GM13977 (cell line): ENCODE measurements around the gene SERPINF2.
"Not testable (repeated sequence)": the region's sequence is repeated elsewhere in the genome, so short reads cannot be mapped to it uniquely, and the experiment has no call there.

Experiments used
- DNase-seq: peaks from one replicate; pipeline ENCODE4 v3.0.0; 2012; ENCODE audit warnings: low spot score
- in situ Hi-C: fragments of 300-500 bp; cut with MboI; formaldehyde crosslinking; loops from one replicate; pipeline ENCODE4 v1.12.0; 2022; ENCODE audit warnings: low sequenced_read_pairs, low pct_unique_long_range_greater_than_20kb, mixed read lengths, inconsistent platforms; ENCODE audit not compliant: unreplicated experiment
- TF ChIP-seq, protein P1 (sequence below): IDR thresholded peaks from 2 replicates; pipeline ENCODE4 v1.5.1; 2012; ENCODE audit warnings: mild to moderate bottlenecking, control low read depth; ENCODE audit not compliant: insufficient read depth; ENCODE audit errors: extremely low read depth, missing control alignments

Gene SERPINF2

DNA sequence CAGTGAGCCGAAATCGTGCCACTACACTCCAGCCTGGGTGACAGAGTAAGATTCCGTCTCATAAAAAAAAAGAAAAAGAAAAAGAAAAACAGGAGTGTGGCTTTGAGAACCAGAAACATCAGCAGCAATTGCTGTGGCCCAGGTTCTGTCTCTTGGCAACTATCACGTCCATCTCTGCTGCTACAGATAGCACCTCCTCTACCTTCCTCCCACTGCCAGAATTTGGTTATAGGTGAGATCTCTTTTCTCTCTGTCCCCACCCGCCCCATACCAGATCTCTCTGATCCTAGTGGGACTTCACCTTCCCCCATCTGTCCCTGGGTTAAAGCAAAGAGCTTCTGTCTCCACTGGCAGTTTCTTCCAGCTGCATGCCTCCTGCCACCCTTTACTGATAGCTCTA, 35.6 kb upstream of the SERPINF2 start:
- TF ChIP-seq, protein P1, sequence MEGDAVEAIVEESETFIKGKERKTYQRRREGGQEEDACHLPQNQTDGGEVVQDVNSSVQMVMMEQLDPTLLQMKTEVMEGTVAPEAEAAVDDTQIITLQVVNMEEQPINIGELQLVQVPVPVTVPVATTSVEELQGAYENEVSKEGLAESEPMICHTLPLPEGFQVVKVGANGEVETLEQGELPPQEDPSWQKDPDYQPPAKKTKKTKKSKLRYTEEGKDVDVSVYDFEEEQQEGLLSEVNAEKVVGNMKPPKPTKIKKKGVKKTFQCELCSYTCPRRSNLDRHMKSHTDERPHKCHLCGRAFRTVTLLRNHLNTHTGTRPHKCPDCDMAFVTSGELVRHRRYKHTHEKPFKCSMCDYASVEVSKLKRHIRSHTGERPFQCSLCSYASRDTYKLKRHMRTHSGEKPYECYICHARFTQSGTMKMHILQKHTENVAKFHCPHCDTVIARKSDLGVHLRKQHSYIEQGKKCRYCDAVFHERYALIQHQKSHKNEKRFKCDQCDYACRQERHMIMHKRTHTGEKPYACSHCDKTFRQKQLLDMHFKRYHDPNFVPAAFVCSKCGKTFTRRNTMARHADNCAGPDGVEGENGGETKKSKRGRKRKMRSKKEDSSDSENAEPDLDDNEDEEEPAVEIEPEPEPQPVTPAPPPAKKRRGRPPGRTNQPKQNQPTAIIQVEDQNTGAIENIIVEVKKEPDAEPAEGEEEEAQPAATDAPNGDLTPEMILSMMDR, result no peak
- in situ Hi-C loops, result loop anchor here (25.0 kb wide), 1 partner anchor 330 kb away; the partner anchor contains the start of genes DPH1, OVCA2 and RTN4RL1
- DNase-seq, result no peak

DNA sequence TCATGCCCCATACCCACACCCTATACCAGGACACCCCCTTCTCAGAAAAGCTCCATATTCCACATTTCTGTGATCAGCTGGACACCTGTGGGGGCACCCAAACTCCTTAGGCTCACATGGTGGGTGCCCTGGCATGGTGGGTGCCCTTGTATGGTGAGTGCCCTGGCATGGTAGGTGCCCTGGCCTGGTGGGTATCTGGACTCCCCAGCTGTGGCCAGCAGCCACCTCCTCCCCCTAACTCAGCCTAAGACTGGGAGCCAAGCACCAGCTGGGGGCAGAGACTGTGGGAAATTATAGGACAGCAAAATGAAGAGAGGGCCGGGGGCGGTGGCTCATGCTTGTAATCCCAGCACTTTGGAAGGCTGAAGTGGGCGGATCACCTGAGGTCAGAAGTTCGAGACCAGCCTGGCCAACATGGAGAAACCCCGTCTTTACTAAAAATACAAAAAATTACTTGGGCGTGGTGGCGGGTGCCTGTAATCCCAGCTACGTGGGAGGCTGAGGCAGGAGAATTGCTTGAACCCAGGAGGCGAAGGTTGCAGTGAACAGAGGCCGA, 33.8 kb upstream of the SERPINF2 start:
- not testable (repeated sequence) for DNase-seq
- in situ Hi-C loops, result loop anchor here (25.0 kb wide), 1 partner anchor 328 kb away; the partner anchor contains the start of genes DPH1, OVCA2 and RTN4RL1

DNA sequence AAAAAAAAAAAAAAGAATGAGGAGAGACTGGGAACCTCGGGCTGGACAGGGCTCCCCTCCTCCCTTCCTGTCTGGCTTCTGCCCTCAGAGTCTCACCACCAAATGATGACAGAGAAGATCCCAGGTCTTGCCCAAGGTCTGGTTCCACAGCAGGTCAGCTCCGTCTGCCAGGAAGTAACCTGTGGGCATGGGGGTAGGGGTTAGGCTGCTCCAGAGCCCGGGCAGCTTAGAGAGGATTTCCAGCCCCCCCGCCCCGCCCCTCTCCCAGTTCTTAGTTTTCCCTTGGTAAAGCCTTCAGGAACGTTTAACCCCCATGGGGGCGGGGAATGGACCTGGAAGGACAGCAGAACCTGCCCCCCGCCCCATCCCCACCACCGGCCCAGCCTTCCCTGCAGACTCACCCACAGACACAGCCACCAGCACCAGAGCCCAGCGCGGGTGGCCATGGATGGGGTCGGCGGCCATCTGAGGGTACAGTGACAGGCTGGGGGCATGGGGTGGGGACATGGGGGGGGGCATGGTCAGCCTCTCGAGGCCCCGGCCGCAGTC, 33.2 kb upstream of the SERPINF2 start:
- in situ Hi-C loops, result loop anchor here (25.0 kb wide), 1 partner anchor 328 kb away; the partner anchor contains the start of genes DPH1, OVCA2 and RTN4RL1
- no peak for DNase-seq
- TF ChIP-seq, protein P1, result no peak

DNA sequence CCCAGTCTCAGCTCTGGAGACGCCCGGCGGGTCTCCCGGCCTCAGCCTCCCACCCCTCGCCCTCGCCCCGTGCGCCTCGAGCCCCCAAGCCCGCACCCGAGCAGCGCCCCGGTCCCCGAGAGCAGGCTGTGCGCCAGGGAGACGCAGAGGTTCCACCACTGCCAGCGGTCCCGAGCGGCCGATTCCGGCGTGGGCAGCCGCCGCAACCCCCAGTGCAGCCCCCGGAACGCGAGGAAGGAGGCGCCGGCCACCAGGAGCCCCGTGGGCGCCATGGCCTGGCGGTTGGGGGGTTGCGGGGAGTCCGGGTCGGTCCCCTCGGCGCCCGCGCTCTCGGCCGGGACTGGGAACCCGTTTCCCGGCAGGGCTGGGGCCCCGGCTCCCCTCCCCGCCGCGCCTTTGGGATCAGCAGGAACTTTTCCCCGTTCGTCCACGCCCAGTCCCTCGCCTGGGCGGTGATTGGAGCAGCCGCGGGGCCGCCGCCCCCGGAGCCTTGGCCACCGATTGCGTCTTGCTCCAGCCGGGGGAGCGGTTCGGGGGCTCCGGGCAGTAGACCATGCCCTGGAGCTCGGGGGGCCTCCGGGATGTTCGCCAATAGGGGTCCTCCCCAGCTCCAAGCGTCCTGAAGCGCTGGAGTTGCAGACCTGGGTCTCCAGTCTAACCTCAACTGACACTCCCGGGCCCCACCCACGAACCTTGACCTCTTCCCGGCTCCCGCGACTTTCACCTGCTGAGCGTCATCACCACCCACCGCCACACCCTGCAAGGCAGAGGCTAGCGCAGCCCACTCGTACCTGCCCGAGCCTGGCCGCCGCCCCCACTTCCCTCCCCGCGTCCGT, 32.5 kb upstream of the SERPINF2 start, which contains the start of gene TLCD2:
Gene TLCD2, minus strand, starts transcription at position 407 of the 836 bp plus-strand sequence. Its CDS starts 135 bp downstream, at position 272.
- peak; percentile 52 for DNase-seq
- TF ChIP-seq, protein P1, result no peak
- in situ Hi-C loops, result loop anchor here (25.0 kb wide), 1 partner anchor 327 kb away; the partner anchor contains the start of genes DPH1, OVCA2 and RTN4RL1

DNA sequence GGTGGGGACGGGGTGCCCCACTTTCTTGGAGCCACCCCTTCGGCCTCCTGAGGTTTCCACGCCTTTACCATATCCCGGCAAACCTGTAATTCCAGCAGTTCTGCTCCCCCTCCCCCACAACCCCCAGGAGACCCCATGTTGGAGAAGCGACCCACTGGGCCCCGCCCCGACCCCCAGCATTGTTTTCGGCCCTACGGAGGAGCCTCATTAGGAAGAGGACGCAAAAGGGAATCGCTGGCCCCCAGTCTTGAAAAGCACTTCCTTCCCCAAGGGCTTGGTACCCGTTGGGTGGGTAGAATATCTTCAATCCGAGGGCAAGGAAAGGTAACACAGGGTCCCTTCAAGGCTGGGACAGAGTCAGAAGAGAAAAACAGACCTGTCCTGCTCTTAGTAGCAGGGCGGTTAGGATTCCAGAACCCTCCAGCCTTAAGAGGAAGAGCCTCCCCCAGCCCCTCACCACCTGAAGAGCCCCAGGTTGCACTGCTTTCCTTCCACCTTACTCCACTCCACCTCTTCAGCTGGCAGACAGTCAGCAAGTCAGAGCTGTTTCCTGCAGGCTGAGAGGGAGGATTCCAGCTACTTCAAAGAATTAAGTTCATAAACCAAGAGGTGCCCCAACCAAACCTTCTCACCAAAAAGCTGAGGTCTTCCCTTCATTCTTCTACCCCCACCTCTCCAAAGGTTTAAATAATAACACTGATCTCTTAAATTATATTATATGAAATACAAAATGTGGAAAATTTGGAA, 31.7 kb upstream of the SERPINF2 start:
- TF ChIP-seq, protein P1, result no peak
- in situ Hi-C loops, result loop anchor here (25.0 kb wide), 1 partner anchor 326 kb away; the partner anchor contains the start of genes DPH1, OVCA2 and RTN4RL1
- DNase-seq, result no peak

DNA sequence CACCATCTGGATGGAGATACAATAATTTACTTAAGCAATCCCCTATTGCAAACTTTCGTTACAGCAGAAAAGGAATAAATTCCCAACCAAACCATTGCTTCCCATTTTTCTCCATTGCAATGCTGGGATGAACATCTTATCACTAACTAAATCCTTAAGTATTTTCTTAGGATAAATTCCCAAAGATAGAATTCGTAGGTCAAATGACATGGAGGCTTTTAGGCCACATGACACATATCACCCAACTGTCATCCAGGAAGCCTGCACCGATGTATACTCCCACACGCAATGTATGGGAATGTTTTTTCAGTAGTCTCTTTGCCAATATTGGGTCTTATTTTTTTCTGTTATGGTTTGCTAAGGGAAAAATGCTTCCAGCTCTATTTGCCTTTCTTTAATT, 30.9 kb upstream of the SERPINF2 start:
- in situ Hi-C loops, result loop anchor here (25.0 kb wide), 1 partner anchor 325 kb away; the partner anchor contains the start of genes DPH1, OVCA2 and RTN4RL1
- DNase-seq, result no peak
- TF ChIP-seq, protein P1, result no peak
